Nephron progenitor cell (in vitro differentiated cells): ENCODE data around the gene CCND2.

Experiments used
- DNase-seq: peaks from one replicate; pipeline ENCODE4 v3.0.0; 2021
- H3K27ac Mint-ChIP-seq: 2 replicates; pipeline ENCODE4 v1.8.0; 2021; ENCODE audit warnings: mild to moderate bottlenecking, moderate library complexity, mixed read lengths
- H3K27me3 Mint-ChIP-seq: 2 replicates; pipeline ENCODE4 v1.8.0; 2021; ENCODE audit warnings: mild to moderate bottlenecking, low read depth, mixed read lengths; ENCODE audit not compliant: poor library complexity
- H3K36me3 Mint-ChIP-seq: 2 replicates; pipeline ENCODE4 v1.8.0; 2021; ENCODE audit warnings: low read depth, mixed read lengths
- H3K4me1 Mint-ChIP-seq: 2 replicates; pipeline ENCODE4 v1.8.0; 2021; ENCODE audit warnings: mixed read lengths
- H3K4me3 Mint-ChIP-seq: 2 replicates; pipeline ENCODE4 v1.8.0; 2021; ENCODE audit warnings: mild to moderate bottlenecking, moderate library complexity, mixed read lengths
- H3K9me3 Mint-ChIP-seq: 2 replicates; pipeline ENCODE4 v1.8.0; 2021; ENCODE audit warnings: mild to moderate bottlenecking, moderate library complexity, mixed read lengths
- CTCF ChIP-seq: fragments of 200-600 bp; sonication (generic); IDR thresholded peaks from 2 replicates; pipeline ENCODE4 v1.5.0; 2021; ENCODE audit warnings: antibody characterized with exemption

The CCND2 gene

DNA sequence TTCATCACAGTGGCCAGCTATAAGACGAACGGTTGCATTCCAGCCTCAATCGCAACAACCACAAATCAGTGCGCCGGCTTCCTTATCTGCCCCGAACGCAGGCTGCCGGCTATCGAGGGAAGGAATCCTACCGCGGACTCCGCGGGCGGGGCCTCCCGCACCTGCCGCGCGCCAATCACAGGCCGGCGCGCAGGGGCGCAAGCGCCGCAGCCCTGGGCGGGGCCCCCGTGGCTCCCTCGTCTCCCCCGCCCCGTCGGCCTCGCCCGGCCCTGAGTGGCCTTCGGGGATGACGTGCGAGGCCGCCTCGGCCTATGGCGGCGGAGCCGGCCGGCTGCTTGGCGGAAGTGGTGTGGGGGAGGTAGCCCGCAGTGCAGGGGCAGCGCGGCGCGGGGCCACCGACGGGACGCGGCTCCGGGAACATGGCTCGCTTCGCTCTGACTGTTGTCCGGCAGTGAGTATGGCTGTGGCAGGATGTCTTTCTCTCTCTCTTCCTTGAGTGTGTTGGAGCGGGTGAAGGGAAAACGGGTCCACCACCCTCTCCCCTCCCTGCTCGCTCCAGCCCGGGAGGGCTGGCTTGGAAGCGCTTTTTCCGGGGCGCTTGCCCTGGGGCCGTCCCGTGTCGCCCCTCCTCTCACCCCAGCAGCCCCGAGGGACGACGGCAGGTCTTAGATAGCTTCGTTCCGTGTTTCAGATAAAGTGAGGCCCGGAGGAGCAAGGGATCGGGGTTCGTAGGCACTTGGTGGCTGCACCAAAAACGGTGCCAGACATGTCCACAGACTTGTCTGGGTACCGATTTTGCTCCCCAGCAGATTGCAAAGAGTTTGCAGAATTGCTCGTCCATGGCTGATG lies 47.5 kb downstream of the CCND2 start, which contains the start of gene TIGAR:
TIGAR (plus strand) TSS at position 361 of the 849 bp plus-strand sequence; CDS start at position 420, 59 bp downstream.
- DNase-seq: peak; percentile 93
- Mint-ChIP-seq H3K27me3 (no peaks in the 10 kb centered on the region), H3K27ac (peak within 1 kb of the TSS; percentile 98), H3K36me3 (peaks cover 18% of the 10 kb centered on the region), H3K4me1 (peaks cover 28% of the 10 kb centered on the region), H3K4me3 (peak within 1 kb of the TSS; percentile 94), H3K9me3 (no peaks in the 10 kb centered on the region)
- TF ChIP-seq CTCF: no peak

GRCh38 chr12:4322726-4323125 lies 49.2 kb downstream of the CCND2 start:
- Mint-ChIP-seq H3K36me3 (peaks cover 23% of the 10 kb centered on the region), H3K27me3 (no peaks in the 10 kb centered on the region), H3K4me1 (peaks cover 28% of the 10 kb centered on the region), H3K4me3 (peak overlapping the region; percentile 37), H3K27ac (no peak overlapping the region), H3K9me3 (no peaks in the 10 kb centered on the region)
- no peak for DNase-seq
- TF ChIP-seq CTCF: no peak
